Testis (tissue), 2 donors: ENCODE data around the gene SPATS2L.

Experiments
- POLR2A ChIP-seq: fragments of 450-650 bp; IDR thresholded peaks from one replicate; pipeline ENCODE4 v1.6.1; 2017; ENCODE audit warnings: antibody characterized with exemption, mild to moderate bottlenecking, moderate library complexity
- TF ChIP-seq, protein P1 (sequence below), 3 experiments: fragments of 450-650 bp in 2 of 3; fragments of 200-600 bp in 1 of 3; sonication (generic) in 1 of 3; IDR thresholded peaks; one replicate each; pipeline ENCODE4 v1.5.1; 2016 to 2019; ENCODE audit warnings: antibody characterized with exemption in 3 of 3, mild to moderate bottlenecking in 2 of 3, moderate library complexity in 1 of 3

DNA sequence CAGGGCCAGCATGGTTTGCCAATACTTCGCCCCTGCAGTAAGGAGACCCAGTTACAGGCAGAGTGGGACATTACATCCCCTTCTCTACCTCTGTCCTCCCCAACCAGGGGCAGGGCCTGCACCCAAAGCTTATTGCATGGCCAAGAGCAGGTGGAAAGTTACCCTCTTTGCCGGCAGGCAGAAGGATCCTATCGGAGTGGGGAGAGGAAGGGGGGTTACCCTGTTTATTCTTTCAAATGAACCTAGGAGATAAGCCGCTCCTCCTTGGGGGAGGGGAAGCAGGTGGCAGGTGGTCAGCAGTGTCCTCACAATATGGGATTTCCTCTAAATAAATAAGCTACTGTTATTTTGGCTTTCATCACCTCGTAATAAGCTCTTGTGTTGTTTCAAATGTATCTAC lies 53.9 kb downstream of the SPATS2L start:
- TF ChIP-seq, protein P1, sequence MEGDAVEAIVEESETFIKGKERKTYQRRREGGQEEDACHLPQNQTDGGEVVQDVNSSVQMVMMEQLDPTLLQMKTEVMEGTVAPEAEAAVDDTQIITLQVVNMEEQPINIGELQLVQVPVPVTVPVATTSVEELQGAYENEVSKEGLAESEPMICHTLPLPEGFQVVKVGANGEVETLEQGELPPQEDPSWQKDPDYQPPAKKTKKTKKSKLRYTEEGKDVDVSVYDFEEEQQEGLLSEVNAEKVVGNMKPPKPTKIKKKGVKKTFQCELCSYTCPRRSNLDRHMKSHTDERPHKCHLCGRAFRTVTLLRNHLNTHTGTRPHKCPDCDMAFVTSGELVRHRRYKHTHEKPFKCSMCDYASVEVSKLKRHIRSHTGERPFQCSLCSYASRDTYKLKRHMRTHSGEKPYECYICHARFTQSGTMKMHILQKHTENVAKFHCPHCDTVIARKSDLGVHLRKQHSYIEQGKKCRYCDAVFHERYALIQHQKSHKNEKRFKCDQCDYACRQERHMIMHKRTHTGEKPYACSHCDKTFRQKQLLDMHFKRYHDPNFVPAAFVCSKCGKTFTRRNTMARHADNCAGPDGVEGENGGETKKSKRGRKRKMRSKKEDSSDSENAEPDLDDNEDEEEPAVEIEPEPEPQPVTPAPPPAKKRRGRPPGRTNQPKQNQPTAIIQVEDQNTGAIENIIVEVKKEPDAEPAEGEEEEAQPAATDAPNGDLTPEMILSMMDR (IDR thresholded peaks at IDR 0.05): no peak
- no peak for TF ChIP-seq POLR2A
